Fibroblast of the aortic adventitia (primary cell): Measurements from ENCODE around the gene SLCO1B3. TPM values are rescaled to one million over a fixed set of nuclear protein-coding genes. Genes with fewer than 3 reads are reported as not detected.

Experiments
- DNase-seq: peaks from one replicate; pipeline ENCODE4 v3.0.0-alpha.2; 2010; ENCODE audit warnings: low read depth
- H3K4me3 ChIP-seq: 2 replicates; pipeline ENCODE4 v1.5.1; 2011; ENCODE audit warnings: low read depth, mild to moderate bottlenecking, control low read depth, low read length, moderate library complexity
- CTCF ChIP-seq: IDR thresholded peaks from 2 replicates; pipeline ENCODE4 v1.5.1; 2011; ENCODE audit warnings: mild to moderate bottlenecking, low read length, control low read depth, inconsistent platforms; ENCODE audit not compliant: insufficient read depth
- total RNA-seq: library from RNA; depleted of rRNA; stranded (reverse); fragments of >200 nt; gene quantifications from 2 replicates; pipeline ENCODE4 v1.2.3, GENCODE V29; 2012; ENCODE audit warnings: low replicate concordance

Gene SLCO1B3
- total RNA-seq, 1 donor, result not detected

- DNase-seq, result no peak
- no peak overlapping the region for H3K4me3 ChIP-seq
- no peak for TF ChIP-seq CTCF
Observed at GRCh38 chr12:20868277-20868676, 57.8 kb downstream of the SLCO1B3 start.

DNA sequence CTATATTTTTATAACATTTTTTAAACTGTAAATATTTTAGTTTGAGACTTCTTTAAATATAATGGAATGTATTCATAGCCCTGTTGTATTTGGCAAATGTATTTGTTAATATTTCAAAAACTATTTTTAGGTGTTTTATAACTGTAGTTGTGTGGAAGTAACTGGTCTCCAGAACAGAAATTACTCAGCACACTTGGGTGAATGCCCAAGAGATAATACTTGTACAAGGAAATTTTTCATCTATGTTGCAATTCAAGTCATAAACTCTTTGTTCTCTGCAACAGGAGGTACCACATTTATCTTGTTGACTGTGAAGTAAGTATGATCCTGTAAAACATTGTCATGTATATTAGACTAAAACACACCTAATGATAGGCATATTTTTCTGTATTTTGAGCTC lies 72.8 kb downstream of the SLCO1B3 start:
- H3K4me3 ChIP-seq, result no peak overlapping the region
- DNase-seq, result peak; percentile 93
- TF ChIP-seq CTCF, result no peak

DNA sequence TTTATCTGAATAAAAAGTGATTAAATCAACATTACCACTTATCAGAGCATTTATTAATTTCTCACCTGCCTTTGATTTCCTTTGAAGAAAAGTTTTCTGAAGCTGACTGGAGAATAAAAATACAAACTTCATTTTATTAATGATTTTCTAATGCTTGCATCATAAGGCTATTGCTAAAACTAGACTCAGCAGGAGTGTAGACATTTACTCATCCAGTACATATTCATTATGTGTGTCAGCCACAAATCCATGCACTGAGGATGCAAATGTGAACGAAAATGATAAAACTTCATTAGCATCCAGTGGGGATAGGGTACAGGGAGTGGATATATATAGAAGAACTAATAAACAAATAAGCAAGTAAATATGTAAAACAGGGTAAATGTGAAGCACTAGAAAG lies 74.6 kb downstream of the SLCO1B3 start:
- H3K4me3 ChIP-seq, result no peak overlapping the region
- DNase-seq, result peak; percentile 19
- no peak for TF ChIP-seq CTCF

GRCh38 chr12:20885552-20885951 lies 75.0 kb downstream of the SLCO1B3 start:
- no peak overlapping the region for H3K4me3 ChIP-seq
- DNase-seq, result no peak
- TF ChIP-seq CTCF, result no peak

DNA sequence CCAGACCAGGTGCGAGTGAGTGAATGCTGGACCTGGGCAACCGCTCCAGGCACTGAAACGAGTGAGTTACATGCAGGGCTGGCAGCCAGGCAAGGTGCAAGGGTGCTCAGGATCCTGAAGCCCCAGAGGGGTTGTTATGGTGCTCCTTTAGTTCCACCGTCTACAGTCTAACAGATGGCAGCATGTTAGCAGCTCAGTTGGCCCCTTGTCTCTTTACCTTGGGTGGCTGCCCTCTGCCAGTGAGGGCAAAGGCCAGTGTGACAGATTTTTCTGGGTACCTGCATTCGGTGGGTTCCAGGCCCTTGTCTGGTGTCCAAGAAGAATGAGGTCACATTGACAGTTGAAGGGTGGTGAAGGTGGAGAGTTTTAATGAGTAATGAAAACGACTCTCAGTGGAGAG lies 106.8 kb downstream of the SLCO1B3 start:
- no peak for TF ChIP-seq CTCF

DNA sequence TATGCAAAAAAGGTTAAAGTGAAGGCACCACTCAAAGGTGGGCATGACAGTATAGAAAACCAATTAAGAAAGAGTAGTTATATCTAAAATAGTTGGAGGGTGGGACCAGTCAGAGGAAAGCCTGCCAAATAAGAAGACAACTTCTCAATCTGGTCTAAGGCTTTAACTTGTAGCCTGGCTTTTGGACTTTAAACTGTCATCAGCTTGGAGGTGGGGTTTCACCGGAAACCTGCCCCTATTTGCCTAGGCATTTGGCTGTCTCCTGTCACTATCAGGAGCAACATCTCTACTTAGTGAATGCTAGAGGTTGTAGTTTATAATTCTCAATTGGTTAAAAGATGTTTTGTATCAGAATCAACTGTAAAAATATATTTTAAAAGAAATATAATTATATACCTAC lies 107.3 kb downstream of the SLCO1B3 start:
- no peak overlapping the region for H3K4me3 ChIP-seq
- TF ChIP-seq CTCF, result no peak
- no peak for DNase-seq

More for the DNA sequence above, 106.8 kb downstream of the SLCO1B3 start:
- DNase-seq, result no peak
- no peak overlapping the region for H3K4me3 ChIP-seq

DNA sequence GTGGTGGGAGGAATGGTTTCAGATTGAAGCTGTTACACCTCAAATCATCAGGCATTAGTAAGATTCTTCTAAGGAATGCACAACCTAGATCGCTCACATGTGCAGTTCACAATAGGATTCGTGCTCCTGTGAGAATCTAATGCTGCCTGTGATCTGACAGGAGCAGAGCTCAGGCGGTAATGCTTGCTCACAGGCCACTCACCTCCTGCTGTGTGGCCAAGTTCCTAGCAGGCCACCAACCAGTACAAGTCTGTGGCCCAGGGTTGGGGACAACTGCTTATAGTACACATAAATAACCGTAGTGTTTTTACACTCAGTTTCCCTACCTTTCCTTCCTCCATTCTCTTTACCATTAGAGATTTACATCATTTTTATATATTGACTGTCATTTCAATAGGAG lies 121.4 kb downstream of the SLCO1B3 start:
- TF ChIP-seq CTCF, result no peak
- no peak for DNase-seq
- no peak overlapping the region for H3K4me3 ChIP-seq
